NCI-H82 (cell line): ENCODE data around the gene LYL1.
A peak's percentile ranks its signal among the peaks of the same experiment; 100 is the strongest.

Source experiments
- DNase-seq: peaks from one replicate; lab custom pipeline; 2025; lab: John Stamatoyannopoulos, UW

The LYL1 gene

GRCh38 chr19:13104848-13105711 lies 2.4 kb upstream of the LYL1 start:
- no peak for DNase-seq

- peak; percentile 56 for DNase-seq
Measured at GRCh38 chr19:13104360-13104847, 1.7 kb upstream of the LYL1 start.

- DNase-seq: no peak
Measured at GRCh38 chr19:13103581-13104359, 1.1 kb upstream of the LYL1 start.

- DNase-seq: no peak
Measured at GRCh38 chr19:13102416-13102665, 317 bp downstream of the LYL1 start.

GRCh38 chr19:13101590-13102415 lies 855 bp downstream of the LYL1 start:
- DNase-seq: no peak

- peak; percentile 59 for DNase-seq
Measured at GRCh38 chr19:13100841-13101589, 1.6 kb downstream of the LYL1 start.

GRCh38 chr19:13100031-13100588 lies 2.5 kb downstream of the LYL1 start:
- no peak for DNase-seq

- peak; percentile 37 for DNase-seq
Measured at GRCh38 chr19:13099073-13099999, 3.3 kb downstream of the LYL1 start.

- DNase-seq: peak; percentile 48
Measured at GRCh38 chr19:13098277-13099072, 4.2 kb downstream of the LYL1 start.

GRCh38 chr19:13097463-13098258 lies 5.0 kb downstream of the LYL1 start:
- DNase-seq: no peak

GRCh38 chr19:13097033-13097462 lies 5.6 kb downstream of the LYL1 start:
- no peak for DNase-seq

- peak; percentile 75 for DNase-seq
Measured at GRCh38 chr19:13095934-13096927, 6.4 kb downstream of the LYL1 start.

GRCh38 chr19:13095393-13095784 lies 7.3 kb downstream of the LYL1 start:
- DNase-seq: peak; percentile 45

- peak; percentile 83 for DNase-seq
Measured at GRCh38 chr19:13094771-13095392, 7.8 kb downstream of the LYL1 start.

- no peak for DNase-seq
Measured at GRCh38 chr19:13094106-13094504, 8.6 kb downstream of the LYL1 start.

GRCh38 chr19:13093407-13094105 lies 9.1 kb downstream of the LYL1 start:
- peak; percentile 97 for DNase-seq
